EH (cell line): ENCODE data around the gene TMEM151A.
"Not testable (repeated sequence)": the region's sequence is repeated elsewhere in the genome, so short reads cannot be mapped to it uniquely, and the experiment has no call there.

Experiments
- DNase-seq: peaks from one replicate; pipeline ENCODE4 v3.0.0-alpha.2; 2015; ENCODE audit warnings: low read depth

TMEM151A gene

DNA sequence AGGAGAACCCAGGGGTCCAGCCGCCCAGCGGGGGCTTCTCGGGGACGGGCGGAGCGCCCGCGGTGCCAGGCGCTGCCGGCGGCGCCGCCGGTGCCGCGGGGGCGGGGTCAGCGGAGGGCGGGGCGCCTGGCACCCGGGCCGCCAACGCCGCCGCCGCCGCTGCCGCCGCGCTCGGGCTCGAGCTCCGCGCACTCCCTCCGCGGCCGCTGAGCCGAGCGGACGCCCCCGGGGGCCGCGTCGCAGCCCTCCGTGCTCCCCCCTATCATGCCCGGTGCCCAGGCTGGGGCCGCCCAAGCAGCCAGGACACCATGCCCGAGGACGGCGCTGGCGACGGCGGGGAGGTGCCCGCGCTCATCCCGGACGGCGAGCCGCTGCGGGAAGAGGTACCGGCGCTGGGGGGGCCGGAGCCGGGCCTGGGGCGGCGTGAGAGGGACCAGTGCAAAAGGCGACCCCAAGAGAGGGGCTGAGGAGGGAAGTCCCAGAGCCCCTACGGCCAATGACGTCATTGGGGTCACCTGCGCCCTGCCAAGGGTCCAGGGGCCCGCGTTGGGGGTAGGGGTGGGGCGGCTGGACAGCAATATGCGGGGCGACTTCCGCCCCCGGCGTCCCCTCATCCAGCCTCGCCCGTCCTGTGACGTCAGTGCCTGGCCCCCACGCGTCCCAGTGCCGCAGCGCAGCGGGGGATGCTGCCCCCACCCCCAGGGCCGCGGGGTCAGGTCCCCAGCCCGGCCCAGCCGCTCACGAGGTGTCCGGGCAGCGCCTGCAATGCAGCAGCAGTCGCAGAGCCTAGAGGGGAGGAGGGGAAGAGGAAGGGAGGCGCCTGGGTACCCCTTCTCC is at the start of gene TMEM151A:
Gene TMEM151A, plus strand, starts transcription at position 189 of the 837 bp plus-strand sequence. Its CDS starts 120 bp downstream, at position 309.
- DNase-seq: no peak

DNA sequence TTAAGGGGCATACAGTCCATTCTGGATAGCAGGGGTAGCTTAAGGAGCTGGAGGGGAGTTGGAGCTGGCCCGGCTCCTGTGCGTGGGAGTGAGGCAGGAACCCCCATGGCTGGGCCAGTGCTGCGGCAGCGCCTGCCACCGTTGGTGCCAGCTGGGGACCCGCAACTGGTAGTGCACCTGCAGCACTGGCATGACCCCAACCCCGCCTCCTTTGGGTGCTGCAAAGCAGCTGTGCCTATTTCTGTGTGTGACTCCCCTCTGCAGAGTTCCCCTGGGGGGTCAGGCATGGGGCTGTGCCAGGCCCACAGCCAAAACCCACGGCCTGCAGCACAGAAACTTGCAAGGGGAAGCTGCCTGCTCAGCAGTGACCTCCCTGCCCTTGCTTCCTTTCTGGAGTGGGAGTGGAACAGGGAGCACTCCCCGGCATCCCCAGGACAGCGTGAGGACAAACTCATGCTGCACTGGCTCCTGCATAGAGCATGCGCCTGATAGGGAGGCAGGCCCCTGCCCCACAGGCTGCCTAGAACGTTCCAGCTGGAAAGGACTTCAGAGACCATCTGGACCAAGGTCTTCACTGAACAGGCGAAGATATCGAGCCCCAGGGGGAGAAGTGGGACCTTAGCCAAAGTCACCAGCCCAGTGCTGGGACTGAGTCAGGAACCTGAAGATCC is 49.5 kb upstream of the TMEM151A start:
- no peak for DNase-seq

DNA sequence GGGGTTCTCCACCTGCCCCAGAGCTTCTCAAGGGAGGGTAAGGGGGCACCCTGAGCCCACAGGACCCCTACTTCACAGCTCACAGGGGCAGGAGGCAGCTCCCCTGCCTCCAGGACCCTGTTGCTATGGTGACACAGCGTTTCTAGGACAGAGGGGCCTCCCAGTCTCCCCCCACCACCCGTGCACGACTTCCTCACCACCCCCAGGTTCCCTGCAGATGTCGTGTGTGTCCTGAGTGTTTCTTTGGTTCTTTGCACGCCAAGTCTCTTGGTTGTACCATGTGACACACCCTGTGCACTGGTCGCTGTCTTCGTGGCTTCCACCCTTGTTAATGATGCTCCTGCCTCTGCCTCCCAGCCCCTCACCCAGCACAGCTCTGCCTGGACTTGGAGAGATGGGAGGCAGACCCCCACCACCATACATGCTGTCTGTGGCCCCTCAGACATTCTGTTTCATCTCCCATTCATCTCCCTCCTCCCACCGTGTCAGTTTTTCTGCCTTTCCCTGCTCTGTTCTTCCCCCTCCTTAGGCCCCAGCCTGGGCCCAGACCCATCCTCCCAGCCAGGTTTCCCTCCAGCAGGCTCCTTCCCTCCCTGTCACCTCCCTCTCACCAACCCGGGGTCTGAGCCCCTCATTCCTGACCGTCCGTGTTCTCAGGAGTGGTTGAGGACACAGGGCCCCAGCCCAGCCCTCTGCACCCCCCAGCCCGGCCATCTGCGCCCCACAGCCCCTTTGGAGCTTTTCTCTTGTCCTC is 47.7 kb upstream of the TMEM151A start:
- no peak for DNase-seq

DNA sequence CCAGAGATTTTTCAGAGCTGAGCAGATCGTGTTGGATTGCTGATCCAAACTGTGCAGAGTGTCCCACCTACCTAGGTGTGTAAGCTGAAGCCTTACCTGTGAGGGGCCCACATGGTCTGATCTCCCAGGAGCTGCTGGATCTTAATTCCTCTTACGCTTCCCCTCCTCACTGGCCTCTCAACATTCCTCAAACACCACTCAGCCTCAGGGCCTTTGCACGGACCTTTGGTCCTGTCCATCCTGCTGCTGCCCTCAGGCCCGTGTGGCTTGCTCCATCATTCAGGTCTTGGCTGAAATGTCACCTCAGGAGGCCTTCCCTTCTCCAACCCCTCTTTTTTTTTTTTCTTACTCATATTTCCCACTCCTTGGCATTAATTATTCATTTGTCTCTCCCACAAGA is 44.4 kb upstream of the TMEM151A start:
- no peak for DNase-seq

DNA sequence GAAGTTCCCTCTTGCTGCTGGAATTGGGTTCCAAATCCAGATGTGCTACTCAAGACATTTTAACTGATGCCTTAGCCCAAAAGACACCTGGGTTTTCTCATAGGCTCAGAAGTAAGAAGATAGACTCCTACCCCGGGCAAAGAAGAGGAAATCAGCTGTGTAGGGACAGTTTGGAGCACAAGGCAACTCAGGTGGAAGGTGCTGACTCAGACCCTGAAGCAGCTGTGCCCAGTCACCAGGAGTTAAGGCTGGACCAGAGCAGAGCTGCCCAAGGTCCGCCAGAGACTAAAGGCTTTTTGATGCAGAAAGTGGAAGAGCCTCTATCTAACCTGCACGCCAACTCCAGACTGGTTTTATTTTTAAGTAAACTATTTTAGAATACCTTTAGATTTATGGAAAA is 43.9 kb upstream of the TMEM151A start:
- DNase-seq: no peak

DNA sequence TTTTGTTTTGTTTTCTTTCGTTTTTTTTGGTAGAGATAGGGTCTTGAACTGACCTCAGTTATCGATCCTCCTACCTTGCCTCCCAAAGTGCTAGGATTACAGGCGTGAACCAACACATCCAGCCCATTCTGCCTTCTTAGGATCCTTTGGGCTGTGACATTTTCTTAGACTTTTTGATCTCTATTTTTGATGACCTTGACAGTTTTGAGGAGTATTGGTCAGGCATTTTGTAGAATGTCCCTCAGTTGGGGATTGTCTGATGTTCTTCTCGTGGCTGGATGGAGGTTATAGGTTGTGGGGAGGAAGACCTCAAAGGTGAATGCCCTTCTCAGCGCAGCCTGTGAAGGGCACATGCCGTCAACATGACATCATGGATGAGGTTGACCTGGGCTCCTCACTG is 42.8 kb upstream of the TMEM151A start:
- no peak for DNase-seq

DNA sequence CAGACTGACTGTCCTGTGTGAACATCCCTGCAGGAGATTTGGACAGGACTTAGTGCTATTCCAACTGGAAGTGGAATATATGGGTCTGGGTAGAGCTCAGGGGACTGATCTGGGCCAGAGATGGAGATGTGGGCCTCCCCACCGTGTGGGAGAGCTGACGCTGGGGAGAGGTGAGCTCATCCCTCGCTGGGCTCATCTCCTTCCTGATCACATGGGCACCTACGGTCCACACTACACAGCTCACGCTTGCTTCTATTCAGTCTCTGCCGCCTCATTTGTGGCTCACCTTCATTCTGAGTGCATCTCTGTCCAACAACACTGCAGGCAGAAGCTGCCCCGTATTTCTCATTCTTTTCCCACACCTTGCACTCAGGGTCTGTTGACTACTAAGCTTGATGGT is 39.9 kb upstream of the TMEM151A start:
- no peak for DNase-seq

DNA sequence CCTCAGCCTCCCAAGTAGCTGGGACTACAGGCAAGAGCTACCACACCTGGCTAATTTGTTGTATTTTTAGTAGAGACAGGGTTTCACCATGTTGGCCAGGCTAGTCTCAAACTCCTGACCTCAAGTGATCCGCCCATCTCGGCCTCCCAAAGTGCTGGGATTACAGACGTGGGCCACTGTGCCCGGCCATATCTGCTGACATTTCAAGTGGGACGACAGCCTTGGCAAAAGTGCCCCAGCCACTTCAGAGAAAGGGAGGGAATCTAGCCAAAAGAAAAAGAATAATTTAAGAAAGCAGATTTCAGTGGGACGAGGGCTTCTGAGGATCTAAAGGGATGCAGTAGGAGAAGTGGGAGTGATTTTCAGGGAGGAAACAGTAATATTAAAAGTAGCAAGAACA is 38.6 kb upstream of the TMEM151A start:
- not testable (repeated sequence) for DNase-seq

DNA sequence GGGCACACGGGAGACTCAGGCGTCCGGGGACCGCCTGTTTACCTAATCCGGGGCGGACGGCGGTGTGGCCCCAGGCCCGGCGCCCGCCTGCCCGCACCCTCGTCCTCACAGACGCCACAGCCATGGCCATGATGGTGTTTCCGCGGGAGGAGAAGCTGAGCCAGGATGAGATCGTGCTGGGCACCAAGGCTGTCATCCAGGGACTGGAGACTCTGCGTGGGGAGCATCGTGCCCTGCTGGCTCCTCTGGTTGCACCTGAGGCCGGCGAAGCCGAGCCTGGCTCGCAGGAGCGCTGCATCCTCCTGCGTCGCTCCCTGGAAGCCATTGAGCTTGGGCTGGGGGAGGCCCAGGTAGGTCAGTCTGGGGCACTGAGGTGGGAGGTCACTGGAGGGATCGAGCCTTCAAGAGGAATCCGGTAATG is 33.2 kb upstream of the TMEM151A start:
- no peak for DNase-seq

DNA sequence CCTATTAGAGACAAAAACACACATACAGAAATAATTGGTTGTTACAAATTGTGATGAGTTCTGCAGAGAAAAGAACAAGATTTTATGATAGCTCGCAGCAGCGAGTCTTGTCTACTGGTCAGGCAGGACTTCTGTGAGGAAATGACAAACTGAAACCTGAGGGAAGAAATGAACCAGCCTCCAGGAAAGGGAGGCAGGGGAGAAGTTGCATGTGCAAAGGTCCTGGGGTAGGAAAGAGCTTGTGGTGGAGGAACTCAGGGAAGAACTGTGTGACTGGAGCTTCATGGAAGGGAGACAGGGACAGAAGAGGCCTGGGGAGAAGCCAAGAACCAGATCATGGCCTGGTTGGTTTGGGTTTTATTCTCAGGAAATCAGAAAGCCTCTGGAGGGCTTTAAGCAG is 32.5 kb upstream of the TMEM151A start:
- no peak for DNase-seq

DNA sequence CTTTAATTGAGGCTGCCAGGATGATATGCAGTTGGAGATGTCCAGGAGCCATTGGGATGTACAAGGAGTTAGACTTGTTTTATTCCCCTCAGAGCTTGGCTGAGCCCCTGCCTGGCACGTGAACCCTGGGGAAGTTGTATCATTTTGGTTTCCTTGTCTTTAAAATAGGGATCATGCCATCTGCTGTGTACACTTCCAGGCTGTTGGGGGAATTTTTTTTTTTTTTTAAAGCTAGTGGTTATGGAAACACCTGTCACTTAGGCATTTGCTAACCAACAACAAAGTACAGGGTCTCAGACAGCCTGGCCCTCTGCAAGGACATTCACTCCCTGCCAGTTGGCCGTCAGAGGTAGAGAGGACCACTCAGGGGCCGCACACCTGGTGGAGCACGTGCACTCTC is 31.7 kb upstream of the TMEM151A start:
- DNase-seq: no peak

DNA sequence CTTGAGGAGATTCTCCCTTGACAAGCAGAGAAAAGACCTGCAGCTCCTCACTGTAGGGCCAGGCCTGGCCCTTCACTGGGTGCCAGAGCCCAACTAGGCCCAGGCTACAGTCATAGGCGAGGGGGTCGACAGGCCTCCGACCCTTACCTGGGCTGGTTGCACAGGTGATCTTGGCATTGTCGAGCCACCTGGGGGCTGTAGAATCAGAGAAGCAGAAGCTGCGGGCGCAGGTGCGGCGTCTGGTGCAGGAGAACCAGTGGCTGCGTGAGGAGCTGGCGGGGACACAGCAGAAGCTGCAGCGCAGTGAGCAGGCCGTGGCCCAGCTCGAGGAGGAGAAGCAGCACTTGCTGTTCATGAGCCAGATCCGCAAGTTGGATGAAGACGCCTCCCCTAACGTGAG is 30.1 kb upstream of the TMEM151A start:
- no peak for DNase-seq

DNA sequence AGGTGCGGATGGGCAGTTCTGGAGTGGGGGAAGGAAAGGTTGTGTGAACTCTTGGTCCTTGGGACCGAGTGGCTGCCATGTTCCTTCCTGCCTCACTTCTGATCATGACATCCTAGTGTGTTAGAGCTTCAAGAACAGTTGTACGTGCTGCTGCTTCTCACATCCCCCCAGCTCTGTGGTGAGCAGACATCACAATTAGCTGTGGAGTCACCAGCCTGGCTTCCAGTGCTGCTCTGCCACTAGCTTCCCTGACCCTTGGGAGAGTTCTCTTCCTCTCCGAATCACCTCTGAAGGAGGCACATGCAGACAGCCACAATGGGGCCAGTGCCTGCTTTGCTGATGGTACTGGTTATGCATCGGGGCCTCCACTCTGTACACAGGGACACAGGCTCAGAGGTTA is 29.5 kb upstream of the TMEM151A start:
- no peak for DNase-seq

DNA sequence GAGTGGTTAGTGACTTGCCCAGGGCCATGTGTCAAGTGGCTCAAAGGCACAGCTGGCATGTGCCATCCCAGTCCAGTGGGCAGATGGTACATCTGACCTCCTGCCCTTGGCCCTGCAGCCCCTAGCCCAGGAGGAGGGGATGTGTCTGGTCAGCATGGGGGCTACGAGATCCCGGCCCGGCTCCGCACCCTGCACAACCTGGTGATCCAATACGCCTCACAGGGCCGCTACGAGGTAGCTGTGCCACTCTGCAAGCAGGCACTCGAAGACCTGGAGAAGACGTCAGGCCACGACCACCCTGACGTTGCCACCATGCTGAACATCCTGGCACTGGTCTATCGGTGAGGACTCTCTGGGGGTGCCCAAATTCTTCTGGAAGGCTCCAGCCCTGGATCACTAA is 29.0 kb upstream of the TMEM151A start:
- no peak for DNase-seq

DNA sequence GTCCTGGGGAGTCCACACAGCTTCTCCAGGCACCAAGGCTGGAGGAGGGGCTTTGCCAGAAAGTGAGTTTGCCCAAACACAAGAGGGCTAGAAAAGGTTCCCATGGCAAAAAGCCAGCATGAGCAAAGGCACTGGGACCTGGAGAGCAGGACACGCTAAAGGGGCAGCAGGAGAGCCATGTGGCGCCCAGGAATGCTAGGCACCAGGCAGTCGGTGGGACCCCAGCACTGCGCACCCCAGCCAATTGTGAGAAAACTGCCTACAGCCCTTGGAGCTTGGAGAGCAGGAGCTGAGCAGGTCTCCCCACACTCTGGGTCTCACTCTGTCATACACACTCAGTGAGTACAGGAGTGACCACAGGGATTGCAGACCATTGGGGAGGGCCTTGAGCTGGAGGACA is 28.5 kb upstream of the TMEM151A start:
- no peak for DNase-seq

DNA sequence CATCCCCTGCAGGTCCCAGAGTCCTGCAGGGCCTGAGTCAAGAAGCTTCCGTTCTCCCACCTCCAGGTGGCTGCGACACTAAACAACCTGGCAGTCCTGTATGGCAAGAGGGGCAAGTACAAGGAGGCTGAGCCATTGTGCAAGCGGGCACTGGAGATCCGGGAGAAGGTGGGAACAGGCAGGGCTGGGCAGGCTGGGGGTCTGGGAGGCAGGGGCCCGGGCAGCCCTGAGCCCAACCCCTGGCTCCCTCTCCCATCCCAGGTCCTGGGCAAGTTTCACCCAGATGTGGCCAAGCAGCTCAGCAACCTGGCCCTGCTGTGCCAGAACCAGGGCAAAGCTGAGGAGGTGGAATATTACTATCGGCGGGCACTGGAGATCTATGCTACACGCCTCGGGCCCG is 27.9 kb upstream of the TMEM151A start:
- DNase-seq: no peak

DNA sequence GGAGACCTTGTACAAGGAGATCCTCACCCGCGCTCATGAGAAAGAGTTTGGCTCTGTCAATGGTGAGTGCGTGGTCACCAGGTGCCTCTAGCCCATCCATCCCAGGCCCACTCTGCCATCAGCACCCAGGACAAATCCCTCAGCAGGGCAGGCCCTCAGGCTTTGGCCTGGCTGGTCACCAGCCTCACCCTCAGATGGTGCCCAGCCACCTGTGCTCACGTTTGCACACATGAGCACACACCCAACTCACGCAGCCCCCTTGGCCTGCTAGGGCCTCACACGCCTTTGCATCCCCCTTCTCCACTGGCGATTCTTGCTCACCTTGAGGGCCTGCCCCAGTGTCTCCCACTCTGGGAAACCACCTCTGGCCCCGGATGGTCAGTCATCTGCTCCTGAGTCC is 27.3 kb upstream of the TMEM151A start:
- DNase-seq: no peak

DNA sequence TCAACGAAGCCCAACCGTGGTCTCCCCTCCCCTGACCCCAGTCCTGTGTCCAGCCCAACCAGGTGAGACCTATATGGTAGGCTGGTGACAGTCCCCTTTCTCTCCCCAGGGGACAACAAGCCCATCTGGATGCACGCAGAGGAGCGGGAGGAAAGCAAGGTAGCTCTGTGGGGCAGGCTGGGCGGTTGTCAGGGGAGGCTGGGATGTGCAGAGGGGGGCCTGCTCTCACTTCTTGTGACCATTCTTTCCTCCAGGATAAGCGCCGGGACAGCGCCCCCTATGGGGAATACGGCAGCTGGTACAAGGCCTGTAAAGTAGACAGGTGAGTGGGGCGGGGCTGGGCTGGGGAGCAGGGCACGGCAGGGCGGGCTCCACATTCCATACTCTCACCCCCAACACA is 26.8 kb upstream of the TMEM151A start:
- no peak for DNase-seq

DNA sequence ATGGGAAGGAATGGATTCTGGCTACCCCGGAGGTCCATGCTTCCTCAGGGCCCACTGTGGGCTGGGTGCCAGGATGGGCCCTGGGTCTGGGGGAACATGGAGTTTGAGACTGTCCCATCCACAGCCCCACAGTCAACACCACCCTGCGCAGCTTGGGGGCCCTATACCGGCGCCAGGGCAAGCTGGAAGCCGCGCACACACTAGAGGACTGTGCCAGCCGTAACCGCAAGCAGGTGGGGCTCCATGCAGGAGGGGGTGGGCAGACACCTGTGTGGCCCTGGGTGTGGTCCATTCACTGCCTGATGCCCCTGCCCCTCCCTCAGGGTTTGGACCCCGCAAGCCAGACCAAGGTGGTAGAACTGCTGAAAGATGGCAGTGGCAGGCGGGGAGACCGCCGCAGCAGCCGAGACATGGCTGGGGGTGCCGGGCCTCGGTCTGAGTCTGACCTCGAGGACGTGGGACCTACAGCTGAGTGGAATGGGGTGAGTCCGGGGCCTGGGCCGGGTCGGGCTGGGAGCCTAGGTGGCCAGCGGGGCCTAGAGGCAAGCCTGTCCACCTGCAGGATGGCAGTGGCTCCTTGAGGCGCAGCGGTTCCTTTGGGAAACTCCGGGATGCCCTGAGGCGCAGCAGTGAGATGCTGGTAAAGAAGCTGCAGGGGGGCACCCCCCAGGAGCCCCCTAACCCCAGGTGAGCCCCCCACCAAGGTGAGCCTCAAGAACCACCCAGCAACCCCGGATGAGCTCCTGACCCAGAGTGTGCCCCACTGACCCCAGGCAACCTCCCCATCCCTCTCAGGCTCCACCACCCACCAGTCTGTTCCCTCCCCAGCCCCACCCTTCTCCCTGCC is 25.9 kb upstream of the TMEM151A start:
- DNase-seq: no peak

DNA sequence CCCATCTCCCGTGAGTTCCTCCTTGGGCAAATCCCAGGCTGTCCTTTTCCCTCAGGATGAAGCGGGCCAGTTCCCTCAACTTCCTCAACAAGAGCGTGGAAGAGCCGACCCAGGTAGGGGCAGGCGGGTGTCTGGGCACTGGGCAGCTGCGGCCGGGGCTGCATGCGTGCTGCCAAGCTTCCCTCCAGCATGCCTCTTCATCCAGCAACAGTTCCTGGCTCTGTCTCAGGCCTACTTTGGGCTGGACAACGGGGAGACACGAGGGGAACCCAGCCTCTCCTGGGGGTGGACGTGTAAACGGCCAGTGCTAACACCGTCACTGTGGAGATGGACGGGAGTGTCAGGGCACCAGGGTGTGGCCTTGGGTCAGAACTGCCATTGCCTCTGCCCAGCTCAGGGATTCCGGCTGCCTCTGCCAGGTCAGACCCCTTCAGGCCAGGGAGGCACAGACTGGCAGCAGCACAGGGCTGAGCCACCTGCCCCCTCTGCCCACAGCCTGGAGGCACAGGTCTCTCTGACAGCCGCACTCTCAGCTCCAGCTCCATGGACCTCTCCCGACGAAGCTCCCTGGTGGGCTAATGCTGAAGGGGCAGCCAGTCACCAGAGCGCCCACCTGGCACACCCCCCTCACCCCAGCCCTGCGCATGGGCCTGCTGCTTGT is 25.2 kb upstream of the TMEM151A start:
- DNase-seq: no peak

DNA sequence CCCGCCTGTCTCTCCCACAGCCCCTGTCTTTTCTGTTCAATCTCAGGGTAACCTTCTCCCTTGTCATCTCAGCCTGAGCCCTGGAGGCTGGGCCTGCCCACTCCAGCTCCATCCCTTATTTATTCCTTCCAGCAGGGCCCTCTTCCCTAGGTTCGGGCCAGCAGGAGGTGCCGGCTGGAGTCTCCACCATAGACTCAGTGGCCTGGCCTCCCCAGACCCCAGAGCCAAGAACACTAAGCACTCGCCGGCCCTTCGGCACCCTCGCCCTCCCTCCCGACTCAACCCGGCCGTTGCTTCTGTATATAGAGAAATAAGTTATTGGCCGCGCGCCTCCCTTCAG is 24.7 kb upstream of the TMEM151A start:
- DNase-seq: no peak
